T-cell (primary cell): Measurements from ENCODE around the gene RPAP3. TPM values are rescaled to one million over a fixed set of nuclear protein-coding genes. Genes with fewer than 3 reads are reported as not detected.

Experiments
- ATAC-seq, 4 experiments: fragments of 200-7000 bp in 3 of 4; fragments of 150-1000 bp in 1 of 4; cut with Tn5 transposase; replicated peaks in 1 of 4; 1 replicate in 3 of 4; 2 replicates in 1 of 4; pipeline ENCODE4 v1.10.0; 2021; ENCODE audit warnings: moderate library complexity in 3 of 4, mild to moderate bottlenecking in 2 of 4, moderate number of reproducible peaks in 1 of 4
- CTCF ChIA-PET, 2 donors: fragments of 300-600 bp; sonication (Branson Sonifier 250); formaldehyde crosslinking; loops; one replicate each; lab custom pipeline; 2022; ENCODE audit warnings: antibody characterized with exemption in 2 of 2; lab: Charles Lee
- POLR2A ChIA-PET, 2 donors: fragments of 300-600 bp; sonication (Branson Sonifier 250); formaldehyde crosslinking; loops; one replicate each; lab custom pipeline; 2022; ENCODE audit warnings: antibody characterized with exemption in 2 of 2; lab: Charles Lee
- DNase-seq, 35 experiments: peaks; one replicate each; pipeline versions ENCODE4 v3.0.0 to v3.0.0-alpha.2; 2013 to 2023
- H3K27ac ChIP-seq: one replicate; pipeline ENCODE4 v1.5.1; 2013; ENCODE audit warnings: low read length
- H3K27me3 ChIP-seq, 2 experiments: replicated peaks in 1 of 2; 1 replicate in 1 of 2; 2 replicates in 1 of 2; pipeline versions ENCODE4 v1.6.1 to v1.7.0; 2013; ENCODE audit warnings: low read length in 1 of 2, mixed read lengths in 1 of 2; ENCODE audit not compliant: control insufficient read depth in 2 of 2, insufficient read depth in 2 of 2; ENCODE audit errors: extremely low read depth in 1 of 2
- H3K36me3 ChIP-seq, 2 donors: 1 replicate in 1 of 2; 2 replicates in 1 of 2; pipeline versions ENCODE4 v1.6.1 to v1.7.0; 2013; ENCODE audit warnings: low read length in 1 of 2; ENCODE audit not compliant: control insufficient read depth in 2 of 2, insufficient read depth in 1 of 2; ENCODE audit errors: extremely low read depth in 1 of 2
- H3K4me1 ChIP-seq, 2 experiments: 1 replicate in 1 of 2; 2 replicates in 1 of 2; pipeline versions ENCODE4 v1.6.1 to v1.7.0; 2013; ENCODE audit warnings: low read length in 2 of 2, mixed read lengths in 1 of 2; ENCODE audit not compliant: insufficient read depth in 2 of 2, control insufficient read depth in 1 of 2; ENCODE audit errors: extremely low read depth in 1 of 2
- H3K4me3 ChIP-seq, 2 donors: 1 replicate in 1 of 2; 2 replicates in 1 of 2; pipeline versions ENCODE4 v1.5.1 to v1.7.0; 2013; ENCODE audit warnings: mild to moderate bottlenecking in 2 of 2, low read length in 1 of 2, moderate library complexity in 1 of 2; ENCODE audit not compliant: control insufficient read depth in 1 of 2; ENCODE audit errors: extremely low read depth in 1 of 2
- H3K9me3 ChIP-seq: 2 replicates; pipeline ENCODE4 v1.7.0; 2013
- H3K27ac Mint-ChIP-seq, 2 donors: one replicate each; pipeline ENCODE4 v1.8.0; 2020 to 2021; ENCODE audit warnings: mild to moderate bottlenecking in 2 of 2, mixed read lengths in 2 of 2
- H3K27me3 Mint-ChIP-seq, 2 donors: one replicate each; pipeline ENCODE4 v1.8.0; 2021 to 2022; ENCODE audit warnings: mixed read lengths in 2 of 2
- H3K36me3 Mint-ChIP-seq: one replicate; pipeline ENCODE4 v1.8.0; 2021; ENCODE audit warnings: mixed read lengths
- H3K4me1 Mint-ChIP-seq, 3 donors: one replicate each; pipeline ENCODE4 v1.8.0; 2020 to 2022; ENCODE audit warnings: mixed read lengths in 3 of 3, mild to moderate bottlenecking in 1 of 3
- H3K4me3 Mint-ChIP-seq, 3 donors: one replicate each; pipeline ENCODE4 v1.8.0; 2020 to 2022; ENCODE audit warnings: mild to moderate bottlenecking in 3 of 3, mixed read lengths in 3 of 3, moderate library complexity in 3 of 3
- H3K9me3 Mint-ChIP-seq, 3 donors: one replicate each; pipeline ENCODE4 v1.8.0; 2020 to 2022; ENCODE audit warnings: mixed read lengths in 3 of 3
- WGBS: methylation state at CpG from one replicate; pipeline ENCODE4 v1.1.5; 2013; ENCODE audit warnings: missing lambda C conversion rate; ENCODE audit not compliant: insufficient coverage; 5-methylcytosine and 5-hydroxymethylcytosine counted together
- total RNA-seq, 35 experiments: library from RNA in 6 of 35; stranded (reverse) in 6 of 35; fragments of 120-200 nt in 1 of 35; gene quantifications; one replicate each; pipeline versions ENCODE4 v1.2.1 to v1.2.4 and lab custom pipeline; 2013 to 2026

The RPAP3 gene
- total RNA-seq, 5 donors from 2014 or later (not counting 1 experiment from before 2014, with no cell fraction given): 24.0 to 33.5 (median 29.4) TPM

- no peaks in the 10 kb centered on the region for H3K36me3 ChIP-seq
- peaks cover 0 to 23% of the 10 kb centered on the region in 2 experiments for H3K27me3 ChIP-seq
- DNase-seq: no peak
- H3K9me3 ChIP-seq: no peaks in the 10 kb centered on the region
- ChIA-PET POLR2A (no interaction called here), CTCF (no interaction called here)
- peaks cover 0 to 15% of the 10 kb centered on the region in 2 experiments for H3K4me1 ChIP-seq
- Mint-ChIP-seq H3K4me3 (no peak overlapping the region), H3K27ac (no peak overlapping the region), H3K27me3 (no peaks in the 10 kb centered on the region), H3K9me3 (no peaks in the 10 kb centered on the region), H3K36me3 (no peaks in the 10 kb centered on the region), H3K4me1 (peaks cover 11 to 20% (median 12%) of the 10 kb centered on the region in 3 donors)
- no peak for ATAC-seq
- H3K4me3 ChIP-seq: no peak overlapping the region
- H3K27ac ChIP-seq: no peak overlapping the region
- 92% methylated on average over 3 of the region's 4 CpGs for WGBS
Measured at GRCh38 chr12:47752121-47752520, 46.3 kb upstream of the RPAP3 start.

- Mint-ChIP-seq H3K4me1 (peaks cover 11 to 18% (median 12%) of the 10 kb centered on the region in 3 donors), H3K9me3 (no peaks in the 10 kb centered on the region), H3K27ac (no peak overlapping the region), H3K36me3 (no peaks in the 10 kb centered on the region), H3K27me3 (no peaks in the 10 kb centered on the region), H3K4me3 (no peak overlapping the region)
- ChIA-PET POLR2A (no interaction called here), CTCF (no interaction called here)
- WGBS: 91% methylated on average over 7 of the region's 9 CpGs
- no peak overlapping the region for H3K4me3 ChIP-seq
- peaks cover 0 to 27% of the 10 kb centered on the region in 2 experiments for H3K27me3 ChIP-seq
- H3K4me1 ChIP-seq: peaks cover 0 to 15% of the 10 kb centered on the region in 2 experiments
- no peaks in the 10 kb centered on the region for H3K36me3 ChIP-seq
- no peak for ATAC-seq
- no peak overlapping the region for H3K27ac ChIP-seq
- no peaks in the 10 kb centered on the region for H3K9me3 ChIP-seq
- DNase-seq: no peak
Measured at GRCh38 chr12:47751561-47751960, 45.7 kb upstream of the RPAP3 start.

- H3K4me1 Mint-ChIP-seq: peaks cover 10 to 16% (median 10%) of the 10 kb centered on the region in 3 donors
- Histone ChIP-seq H3K9me3 (no peaks in the 10 kb centered on the region), H3K4me1 (peaks cover 0 to 11% of the 10 kb centered on the region in 2 experiments), H3K27me3 (peaks cover 0 to 33% of the 10 kb centered on the region in 2 experiments), H3K27ac (no peak overlapping the region), H3K36me3 (no peaks in the 10 kb centered on the region), H3K4me3 (no peak overlapping the region)
- ATAC-seq (no peak), DNase-seq (no peak)
- ChIA-PET CTCF (no interaction called here), POLR2A (no interaction called here)
- H3K4me3 Mint-ChIP-seq: no peak overlapping the region
- H3K27me3 Mint-ChIP-seq: no peaks in the 10 kb centered on the region
- H3K36me3 Mint-ChIP-seq: no peaks in the 10 kb centered on the region
- H3K27ac Mint-ChIP-seq: no peak overlapping the region
- 87% methylated on average over 7 of the region's 19 CpGs for WGBS
- no peaks in the 10 kb centered on the region for H3K9me3 Mint-ChIP-seq
Measured at GRCh38 chr12:47750916-47751470, 45.2 kb upstream of the RPAP3 start.

- H3K27me3 ChIP-seq: peaks cover 0 to 39% of the 10 kb centered on the region in 2 experiments
- 95% methylated on average over 9 of the region's 10 CpGs for WGBS
- DNase-seq (no peak), ATAC-seq (no peak)
- H3K4me3 ChIP-seq: no peak overlapping the region
- no peaks in the 10 kb centered on the region for H3K9me3 ChIP-seq
- peaks cover 0 to 7% of the 10 kb centered on the region in 2 experiments for H3K4me1 ChIP-seq
- H3K27me3 Mint-ChIP-seq: no peaks in the 10 kb centered on the region
- no peaks in the 10 kb centered on the region for H3K9me3 Mint-ChIP-seq
- ChIA-PET POLR2A (interaction anchor here in 1 of 2 donors (0.5 kb wide), 1 partner anchor 538 kb away, joined by 6 read pairs; no protein-coding TSS in a partner anchor), CTCF (no interaction called here)
- no peaks in the 10 kb centered on the region for H3K36me3 Mint-ChIP-seq
- H3K4me1 Mint-ChIP-seq: peaks cover 3 to 9% (median 4%) of the 10 kb centered on the region in 3 donors
- no peak overlapping the region for H3K27ac Mint-ChIP-seq
- no peak overlapping the region for H3K27ac ChIP-seq
- no peak overlapping the region for H3K4me3 Mint-ChIP-seq
- H3K36me3 ChIP-seq: no peaks in the 10 kb centered on the region
Measured at GRCh38 chr12:47750229-47750798, 44.5 kb upstream of the RPAP3 start.

- Histone ChIP-seq H3K36me3 (no peaks in the 10 kb centered on the region), H3K4me3 (no peak overlapping the region), H3K4me1 (peaks cover 0 to 3% of the 10 kb centered on the region in 2 experiments), H3K27ac (no peak overlapping the region), H3K9me3 (no peaks in the 10 kb centered on the region), H3K27me3 (peaks cover 0 to 48% of the 10 kb centered on the region in 2 experiments)
- DNase-seq: no peak
- H3K36me3 Mint-ChIP-seq: no peaks in the 10 kb centered on the region
- H3K9me3 Mint-ChIP-seq: no peaks in the 10 kb centered on the region
- H3K27me3 Mint-ChIP-seq: no peaks in the 10 kb centered on the region
- ChIA-PET POLR2A (no interaction called here), CTCF (no interaction called here)
- no peak for ATAC-seq
- H3K4me1 Mint-ChIP-seq: peaks cover 0 to 8% (median 2%) of the 10 kb centered on the region in 3 donors
- 85% methylated on average over 3 of the region's 3 CpGs for WGBS
- no peak overlapping the region for H3K27ac Mint-ChIP-seq
- no peak overlapping the region for H3K4me3 Mint-ChIP-seq
Measured at GRCh38 chr12:47748899-47749298, 43.1 kb upstream of the RPAP3 start.

GRCh38 chr12:47748507-47748828, 42.6 kb upstream of the RPAP3 start:
- H3K4me1 ChIP-seq: peaks cover 0 to 3% of the 10 kb centered on the region in 2 experiments
- ChIA-PET CTCF (no interaction called here), POLR2A (no interaction called here)
- Mint-ChIP-seq H3K9me3 (no peaks in the 10 kb centered on the region), H3K27me3 (no peaks in the 10 kb centered on the region), H3K4me1 (peaks cover 2 to 10% (median 3%) of the 10 kb centered on the region in 3 donors), H3K27ac (no peak overlapping the region), H3K36me3 (no peaks in the 10 kb centered on the region), H3K4me3 (no peak overlapping the region)
- ATAC-seq (no peak), DNase-seq (no peak)
- H3K27ac ChIP-seq: no peak overlapping the region
- WGBS: no CpG with 5 or more reads among the region's 1 CpG
- H3K4me3 ChIP-seq: no peak overlapping the region
- no peaks in the 10 kb centered on the region for H3K9me3 ChIP-seq
- no peaks in the 10 kb centered on the region for H3K36me3 ChIP-seq
- peaks cover 0 to 52% of the 10 kb centered on the region in 2 experiments for H3K27me3 ChIP-seq
